Activated effector memory CD4-positive, alpha-beta T cell treated with Interleukin-2 at 50 U/mL for 16 hours (primary cell): ENCODE results near the gene SMIM9.
"Not testable (repeated sequence)": the region's sequence is repeated elsewhere in the genome, so short reads cannot be mapped to it uniquely, and the experiment has no call there.

Experiments used
- DNase-seq: peaks from one replicate; pipeline ENCODE4 v3.0.0-alpha.2; 2020

Gene SMIM9

GRCh38 chrX:154834562-154834961, at the start of gene SMIM9:
SMIM9 (minus strand) TSS chrX:154834662; CDS start chrX:154830856, 3,806 bp downstream.
- no peak for DNase-seq

GRCh38 chrX:154884069-154884468, 49.6 kb upstream of the SMIM9 start:
- DNase-seq: not testable (repeated sequence)

- no peak for DNase-seq
Measured at GRCh38 chrX:154873329-154873728, 38.9 kb upstream of the SMIM9 start.

- DNase-seq: not testable (repeated sequence)
Measured at GRCh38 chrX:154868522-154868921, 34.1 kb upstream of the SMIM9 start.

- DNase-seq: no peak
Measured at GRCh38 chrX:154855256-154855655, 20.8 kb upstream of the SMIM9 start.

GRCh38 chrX:154850957-154851611, 16.6 kb upstream of the SMIM9 start:
- DNase-seq: no peak

- DNase-seq: no peak
Measured at GRCh38 chrX:154840856-154841255, 6.4 kb upstream of the SMIM9 start.

- DNase-seq: no peak
Measured at GRCh38 chrX:154836163-154836562, 1.7 kb upstream of the SMIM9 start.

GRCh38 chrX:154833746-154834274, 652 bp downstream of the SMIM9 start:
- no peak for DNase-seq

- DNase-seq: no peak
Measured at GRCh38 chrX:154829926-154830442, 4.5 kb downstream of the SMIM9 start.

GRCh38 chrX:154829134-154829533, 5.3 kb downstream of the SMIM9 start:
- no peak for DNase-seq

- DNase-seq: no peak
Measured at GRCh38 chrX:154828016-154828408, 6.5 kb downstream of the SMIM9 start.

- DNase-seq: no peak
Measured at GRCh38 chrX:154827194-154828015, 7.1 kb downstream of the SMIM9 start.

- not testable (repeated sequence) for DNase-seq
Measured at GRCh38 chrX:154825586-154825985, 8.9 kb downstream of the SMIM9 start.

GRCh38 chrX:154824638-154825037, 9.8 kb downstream of the SMIM9 start:
- no peak for DNase-seq

GRCh38 chrX:154822029-154822428, 12.4 kb downstream of the SMIM9 start:
- DNase-seq: no peak

- no peak for DNase-seq
Measured at GRCh38 chrX:154821523-154821922, 12.9 kb downstream of the SMIM9 start.

- no peak for DNase-seq
Measured at GRCh38 chrX:154819771-154820341, 14.6 kb downstream of the SMIM9 start.

GRCh38 chrX:154818916-154819770, 15.3 kb downstream of the SMIM9 start:
- DNase-seq: no peak

GRCh38 chrX:154817048-154817618, 17.3 kb downstream of the SMIM9 start:
- DNase-seq: not testable (repeated sequence)

- not testable (repeated sequence) for DNase-seq
Measured at GRCh38 chrX:154816326-154816898, 18.1 kb downstream of the SMIM9 start.
